Naive B cell (primary cell): Measurements from ENCODE around the gene FBN2. TPM values are rescaled to one million over a fixed set of nuclear protein-coding genes. Genes with fewer than 3 reads are reported as not detected.
A peak's percentile ranks its signal among the peaks of the same experiment; 100 is the strongest.

Source experiments
- ATAC-seq, 2 donors: fragments of 150-1000 bp; cut with Tn5 transposase; 2 replicates each; pipeline ENCODE4 v1.10.0; 2021; ENCODE audit warnings: low read depth in 2 of 2, mild to moderate bottlenecking in 2 of 2, moderate library complexity in 2 of 2
- DNase-seq: peaks from one replicate; pipeline ENCODE4 v3.0.0; 2022
- H3K27ac Mint-ChIP-seq, 6 donors: one replicate each; pipeline ENCODE4 v1.8.0; 2020 to 2022; ENCODE audit warnings: mild to moderate bottlenecking in 6 of 6, mixed read lengths in 6 of 6, moderate library complexity in 5 of 6, inconsistent platforms in 2 of 6
- H3K27me3 Mint-ChIP-seq, 3 donors: one replicate each; pipeline ENCODE4 v1.8.0; 2021 to 2022; ENCODE audit warnings: mixed read lengths in 3 of 3, mild to moderate bottlenecking in 1 of 3
- H3K36me3 Mint-ChIP-seq, 2 donors: one replicate each; pipeline ENCODE4 v1.8.0; 2020 to 2022; ENCODE audit warnings: mixed read lengths in 2 of 2, inconsistent platforms in 1 of 2, mild to moderate bottlenecking in 1 of 2
- H3K4me1 Mint-ChIP-seq, 3 donors: one replicate each; pipeline ENCODE4 v1.8.0; 2020 to 2022; ENCODE audit warnings: mixed read lengths in 3 of 3, inconsistent platforms in 1 of 3, mild to moderate bottlenecking in 1 of 3, moderate library complexity in 1 of 3
- H3K4me3 Mint-ChIP-seq, 8 donors: one replicate each; pipeline ENCODE4 v1.8.0; 2020 to 2022; ENCODE audit warnings: mild to moderate bottlenecking in 8 of 8, mixed read lengths in 8 of 8, moderate library complexity in 8 of 8, inconsistent platforms in 2 of 8
- H3K9me3 Mint-ChIP-seq, 7 donors: one replicate each; pipeline ENCODE4 v1.8.0; 2020 to 2022; ENCODE audit warnings: mixed read lengths in 7 of 7, mild to moderate bottlenecking in 5 of 7, inconsistent platforms in 2 of 7, moderate library complexity in 1 of 7
- polyA plus RNA-seq, 6 donors: library from polyadenylated mRNA; unstranded; fragments of 300-500 nt; fragmentation: Illumina TruSeq; gene quantifications; one replicate each; pipeline ENCODE4 v1.2.3, GENCODE V29; 2021; ENCODE audit warnings: low read depth in 6 of 6

The FBN2 gene
- polyA plus RNA-seq, 6 donors from 2014 or later, result 0.13 TPM; not detected in 5

GRCh38 chr5:128483738-128484137 lies 54.3 kb downstream of the FBN2 start:
- H3K4me3 Mint-ChIP-seq, result no peak overlapping the region
- peaks cover 0 to 4% (median 0%) of the 10 kb centered on the region in 7 donors for H3K9me3 Mint-ChIP-seq
- peaks cover 0 to 3% (median 0%) of the 10 kb centered on the region in 3 donors for H3K27me3 Mint-ChIP-seq
- no peak overlapping the region for H3K27ac Mint-ChIP-seq
- ATAC-seq (no peak), DNase-seq (no peak)
- no peaks in the 10 kb centered on the region for H3K36me3 Mint-ChIP-seq
- no peaks in the 10 kb centered on the region for H3K4me1 Mint-ChIP-seq

DNA sequence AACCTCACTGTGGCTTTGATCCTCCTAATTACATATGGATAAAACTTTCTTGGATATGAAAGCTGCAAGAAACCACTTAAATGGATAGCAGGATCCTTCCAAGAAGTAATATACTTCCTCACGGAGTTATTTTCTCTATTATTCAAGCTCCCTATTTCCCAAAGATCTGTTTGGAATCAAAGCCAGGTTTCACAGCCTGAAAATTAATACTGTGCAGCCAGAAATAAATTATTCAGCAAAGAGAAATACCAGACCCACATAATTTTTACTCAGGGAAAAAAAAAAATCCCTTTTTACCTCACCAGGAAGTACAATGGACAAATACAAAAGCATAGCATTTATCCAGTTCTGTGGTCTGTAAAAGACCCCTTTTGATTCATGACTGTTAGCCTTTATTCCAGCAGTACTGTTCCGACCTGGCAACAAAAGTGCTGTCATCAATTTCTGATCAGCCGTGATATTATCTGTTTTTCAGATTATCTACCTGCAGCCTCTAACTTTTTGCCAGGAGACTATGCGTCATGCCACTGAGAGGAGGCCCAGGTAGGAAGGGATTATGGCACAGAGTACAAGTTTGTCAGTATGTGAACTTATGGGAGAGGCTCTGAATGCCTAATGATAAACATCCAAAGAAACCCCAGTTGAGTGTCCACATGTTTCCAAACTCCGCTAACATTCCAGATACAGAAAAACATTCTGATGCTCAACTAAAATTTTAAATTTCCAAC lies 57.0 kb downstream of the FBN2 start:
- ATAC-seq (no peak), DNase-seq (no peak)
- no peaks in the 10 kb centered on the region for H3K36me3 Mint-ChIP-seq
- H3K4me3 Mint-ChIP-seq, result no peak overlapping the region
- no peaks in the 10 kb centered on the region for H3K27me3 Mint-ChIP-seq
- H3K4me1 Mint-ChIP-seq, result no peaks in the 10 kb centered on the region
- H3K9me3 Mint-ChIP-seq, result peaks cover 0 to 4% (median 0%) of the 10 kb centered on the region in 7 donors
- H3K27ac Mint-ChIP-seq, result no peak overlapping the region

- no peak for DNase-seq
- no peak overlapping the region for H3K4me3 Mint-ChIP-seq
- no peak overlapping the region for H3K27ac Mint-ChIP-seq
- no peaks in the 10 kb centered on the region for H3K27me3 Mint-ChIP-seq
- no peak for ATAC-seq
- H3K36me3 Mint-ChIP-seq, result no peaks in the 10 kb centered on the region
- peaks cover 0 to 4% (median 0%) of the 10 kb centered on the region in 7 donors for H3K9me3 Mint-ChIP-seq
- no peaks in the 10 kb centered on the region for H3K4me1 Mint-ChIP-seq
Observed at GRCh38 chr5:128480158-128480557, 57.9 kb downstream of the FBN2 start.

DNA sequence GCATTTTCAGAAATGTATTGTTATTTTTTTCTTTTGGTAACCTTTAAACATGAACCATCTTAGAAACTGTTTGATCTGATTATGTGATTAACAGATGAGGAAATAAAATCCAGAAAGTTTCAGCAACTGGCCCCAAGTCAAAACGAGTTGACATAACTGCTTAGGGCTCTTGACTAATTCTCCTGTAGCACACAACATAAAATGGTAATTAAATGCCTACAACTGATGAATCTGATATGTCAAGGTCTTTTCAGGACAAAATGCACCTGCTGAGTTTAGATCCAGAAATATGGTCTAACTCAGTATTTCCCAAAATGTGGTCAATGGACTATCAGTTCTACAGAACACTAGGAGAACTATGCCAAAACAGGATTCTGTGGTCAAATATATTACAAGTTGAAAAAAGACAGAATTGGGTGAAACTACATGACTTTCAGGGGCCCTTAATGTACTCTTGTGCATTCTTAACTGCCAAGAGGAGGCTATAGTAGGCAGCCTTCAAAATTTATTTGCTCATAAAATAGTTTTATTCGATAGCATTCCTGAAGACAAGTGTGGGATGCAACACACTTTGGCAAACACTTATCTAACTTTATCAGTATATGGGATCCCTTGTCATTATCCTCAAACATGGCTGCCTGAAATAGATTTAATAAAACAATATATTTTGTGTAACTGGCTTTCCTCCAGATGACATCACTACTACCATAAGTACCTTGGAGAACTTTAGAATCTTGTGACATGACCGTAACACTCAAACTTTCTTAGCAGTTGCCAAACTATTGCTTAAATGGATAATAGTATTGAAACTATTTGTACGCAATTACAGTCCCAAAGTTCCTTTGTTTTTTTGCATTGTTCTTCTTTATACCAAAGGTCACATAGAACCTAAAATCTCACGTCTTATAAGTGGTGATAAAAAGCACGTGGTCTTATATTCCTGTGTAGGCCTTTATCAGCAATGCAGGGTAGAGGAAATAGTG lies 59.4 kb downstream of the FBN2 start:
- DNase-seq, result no peak
- no peaks in the 10 kb centered on the region for H3K9me3 Mint-ChIP-seq
- H3K4me1 Mint-ChIP-seq, result no peaks in the 10 kb centered on the region
- no peak for ATAC-seq
- no peak overlapping the region for H3K27ac Mint-ChIP-seq
- no peak overlapping the region for H3K4me3 Mint-ChIP-seq
- no peaks in the 10 kb centered on the region for H3K36me3 Mint-ChIP-seq
- H3K27me3 Mint-ChIP-seq, result no peaks in the 10 kb centered on the region

GRCh38 chr5:128477944-128478343 lies 60.1 kb downstream of the FBN2 start:
- H3K9me3 Mint-ChIP-seq, result no peaks in the 10 kb centered on the region
- H3K4me1 Mint-ChIP-seq, result no peaks in the 10 kb centered on the region
- H3K27me3 Mint-ChIP-seq, result no peaks in the 10 kb centered on the region
- ATAC-seq (no peak), DNase-seq (no peak)
- no peaks in the 10 kb centered on the region for H3K36me3 Mint-ChIP-seq
- no peak overlapping the region for H3K27ac Mint-ChIP-seq
- no peak overlapping the region for H3K4me3 Mint-ChIP-seq

GRCh38 chr5:128475693-128476092 lies 62.4 kb downstream of the FBN2 start:
- no peaks in the 10 kb centered on the region for H3K4me1 Mint-ChIP-seq
- no peak overlapping the region for H3K4me3 Mint-ChIP-seq
- no peaks in the 10 kb centered on the region for H3K36me3 Mint-ChIP-seq
- no peak overlapping the region for H3K27ac Mint-ChIP-seq
- ATAC-seq, result no peak
- H3K27me3 Mint-ChIP-seq, result no peaks in the 10 kb centered on the region
- no peak for DNase-seq
- H3K9me3 Mint-ChIP-seq, result no peaks in the 10 kb centered on the region

DNA sequence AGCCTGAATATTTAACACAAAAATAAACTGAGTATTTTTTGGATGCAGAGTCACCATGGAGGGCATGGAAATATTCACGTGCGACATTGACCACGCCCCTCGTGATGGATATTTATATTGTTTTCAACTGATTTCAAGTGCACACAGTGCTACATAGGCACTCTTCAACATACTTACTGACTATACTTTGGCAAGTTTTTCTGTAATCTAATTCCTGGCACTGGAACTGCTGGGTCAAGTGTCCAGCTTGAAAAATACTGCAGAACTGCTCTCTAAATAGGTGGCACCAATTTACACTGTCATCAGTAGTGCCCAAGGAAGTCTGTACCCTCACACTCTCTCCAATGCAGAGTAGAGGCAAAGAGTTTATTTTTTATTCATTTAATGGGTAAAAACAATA lies 65.1 kb downstream of the FBN2 start:
- ATAC-seq, result no peak
- DNase-seq, result no peak
- H3K4me1 Mint-ChIP-seq, result no peaks in the 10 kb centered on the region
- no peak overlapping the region for H3K4me3 Mint-ChIP-seq
- peaks cover 0 to 4% (median 0%) of the 10 kb centered on the region in 7 donors for H3K9me3 Mint-ChIP-seq
- no peaks in the 10 kb centered on the region for H3K27me3 Mint-ChIP-seq
- no peak overlapping the region for H3K27ac Mint-ChIP-seq
- H3K36me3 Mint-ChIP-seq, result no peaks in the 10 kb centered on the region

- no peaks in the 10 kb centered on the region for H3K27me3 Mint-ChIP-seq
- H3K27ac Mint-ChIP-seq, result no peak overlapping the region
- peaks cover 0 to 4% (median 0%) of the 10 kb centered on the region in 7 donors for H3K9me3 Mint-ChIP-seq
- DNase-seq, result no peak
- no peak overlapping the region for H3K4me3 Mint-ChIP-seq
- no peaks in the 10 kb centered on the region for H3K36me3 Mint-ChIP-seq
- no peak for ATAC-seq
- H3K4me1 Mint-ChIP-seq, result no peaks in the 10 kb centered on the region
Observed at GRCh38 chr5:128472036-128472435, 66.0 kb downstream of the FBN2 start.

DNA sequence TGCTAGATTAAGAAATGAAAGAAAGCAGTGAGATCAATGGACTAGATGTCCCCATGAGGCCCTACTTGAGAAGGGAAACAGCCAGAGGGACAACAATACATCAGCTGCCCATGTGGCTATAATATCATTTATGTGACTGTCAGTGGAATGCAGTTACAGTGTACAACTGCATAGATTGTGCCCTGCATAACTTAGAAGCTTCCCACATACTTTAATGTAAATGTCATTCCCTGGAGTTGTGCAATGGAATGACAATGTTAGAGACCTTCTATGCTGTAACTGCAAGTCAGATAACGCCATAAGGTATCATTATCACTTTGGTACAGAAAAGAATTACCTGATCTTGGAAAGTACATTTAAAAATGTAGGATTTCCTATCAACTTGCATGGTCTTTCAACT lies 67.4 kb downstream of the FBN2 start:
- H3K4me1 Mint-ChIP-seq, result no peaks in the 10 kb centered on the region
- H3K27me3 Mint-ChIP-seq, result no peaks in the 10 kb centered on the region
- H3K27ac Mint-ChIP-seq, result no peak overlapping the region
- H3K36me3 Mint-ChIP-seq, result no peaks in the 10 kb centered on the region
- ATAC-seq (no peak), DNase-seq (no peak)
- H3K9me3 Mint-ChIP-seq, result peaks cover 0 to 4% (median 0%) of the 10 kb centered on the region in 7 donors
- no peak overlapping the region for H3K4me3 Mint-ChIP-seq

GRCh38 chr5:128469912-128470311 lies 68.1 kb downstream of the FBN2 start:
- Mint-ChIP-seq H3K27ac (no peak overlapping the region), H3K27me3 (no peaks in the 10 kb centered on the region), H3K9me3 (peaks cover 0 to 4% (median 0%) of the 10 kb centered on the region in 7 donors), H3K4me3 (peak overlapping the region in 1 of 8 donors; percentile 23), H3K36me3 (no peaks in the 10 kb centered on the region), H3K4me1 (no peaks in the 10 kb centered on the region)
- no peak for DNase-seq
- ATAC-seq, result no peak

DNA sequence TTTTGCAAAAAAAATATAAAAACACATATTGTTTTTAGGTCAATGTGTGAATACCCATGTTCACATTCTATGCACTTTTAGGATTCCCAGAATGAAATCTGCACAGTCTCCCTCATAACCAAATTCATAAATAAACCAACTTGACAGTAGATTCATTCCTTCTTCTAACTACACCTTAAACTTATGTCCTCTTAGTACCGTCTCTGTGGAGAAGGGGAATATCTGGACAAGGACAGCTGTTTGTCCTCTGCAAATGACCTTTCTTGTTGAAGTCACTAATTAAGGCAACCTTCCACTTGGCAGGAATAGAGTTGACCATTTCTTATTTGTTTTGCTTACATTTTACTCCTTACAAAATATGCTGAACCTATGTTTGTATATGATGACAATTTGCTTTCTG lies 71.1 kb downstream of the FBN2 start:
- no peak for ATAC-seq
- Mint-ChIP-seq H3K36me3 (no peaks in the 10 kb centered on the region), H3K4me3 (no peak overlapping the region), H3K27ac (no peak overlapping the region), H3K27me3 (no peaks in the 10 kb centered on the region), H3K9me3 (peaks cover 0 to 5% (median 0%) of the 10 kb centered on the region in 7 donors), H3K4me1 (no peaks in the 10 kb centered on the region)
- DNase-seq, result no peak

GRCh38 chr5:128466554-128466953 lies 71.5 kb downstream of the FBN2 start:
- Mint-ChIP-seq H3K36me3 (no peaks in the 10 kb centered on the region), H3K27me3 (no peaks in the 10 kb centered on the region), H3K9me3 (peaks cover 0 to 5% (median 0%) of the 10 kb centered on the region in 7 donors), H3K4me3 (no peak overlapping the region), H3K27ac (no peak overlapping the region), H3K4me1 (no peaks in the 10 kb centered on the region)
- ATAC-seq (no peak), DNase-seq (no peak)

DNA sequence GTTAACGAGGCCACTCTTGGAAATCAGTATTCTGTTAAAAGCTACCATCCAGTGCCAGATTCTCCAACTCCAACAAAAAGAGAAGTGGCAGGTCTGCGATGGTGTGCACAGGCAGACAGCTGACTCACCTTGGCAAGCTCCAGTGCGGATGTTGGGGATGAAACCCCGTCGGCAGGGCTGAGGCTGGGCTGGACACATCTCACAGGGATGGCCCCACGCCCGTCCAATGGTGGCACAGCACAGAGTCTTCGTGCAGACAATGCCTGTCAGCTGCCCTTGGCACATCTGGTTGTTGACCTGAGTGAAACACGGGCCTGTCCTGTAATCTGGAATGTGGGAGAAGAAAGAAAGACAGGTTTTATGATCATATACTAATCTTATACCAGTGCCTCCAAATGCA lies 73.4 kb downstream of the FBN2 start:
- no peak overlapping the region for H3K27ac Mint-ChIP-seq
- H3K4me1 Mint-ChIP-seq, result no peaks in the 10 kb centered on the region
- H3K9me3 Mint-ChIP-seq, result peaks cover 2 to 17% (median 11%) of the 10 kb centered on the region in 7 donors
- no peak for DNase-seq
- no peak overlapping the region for H3K4me3 Mint-ChIP-seq
- no peaks in the 10 kb centered on the region for H3K27me3 Mint-ChIP-seq
- H3K36me3 Mint-ChIP-seq, result no peaks in the 10 kb centered on the region
- no peak for ATAC-seq

DNA sequence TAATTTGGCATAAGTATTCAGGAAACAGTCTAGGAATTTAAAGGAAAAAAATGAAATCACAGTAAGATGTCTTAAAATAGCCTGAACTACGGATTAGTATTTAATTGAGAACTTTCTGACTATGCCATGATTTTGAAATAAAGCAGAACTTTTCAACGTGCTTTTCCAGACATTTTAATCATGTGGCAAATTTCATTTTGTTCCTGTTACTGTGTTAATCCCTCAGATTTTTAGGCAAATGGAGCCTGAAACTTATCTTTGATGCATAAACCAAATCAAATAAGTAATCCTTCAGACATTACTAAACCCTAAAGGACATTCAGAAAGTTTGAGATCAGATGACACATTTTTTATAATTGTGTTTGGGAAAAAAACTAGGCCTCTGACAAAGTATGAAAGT lies 75.7 kb downstream of the FBN2 start:
- H3K27me3 Mint-ChIP-seq, result no peaks in the 10 kb centered on the region
- H3K9me3 Mint-ChIP-seq, result peaks cover 3 to 29% (median 14%) of the 10 kb centered on the region in 7 donors
- no peak overlapping the region for H3K27ac Mint-ChIP-seq
- no peaks in the 10 kb centered on the region for H3K4me1 Mint-ChIP-seq
- ATAC-seq (no peak), DNase-seq (no peak)
- H3K4me3 Mint-ChIP-seq, result no peak overlapping the region
- H3K36me3 Mint-ChIP-seq, result no peaks in the 10 kb centered on the region
